Non-pigmented ciliary epithelial cell (primary cell): ENCODE measurements around the gene SMIM24.
"Not testable (repeated sequence)": the region's sequence is repeated elsewhere in the genome, so short reads cannot be mapped to it uniquely, and the experiment has no call there.

Experiments used
- DNase-seq: peaks from one replicate; pipeline ENCODE4 v3.0.0-alpha.2; 2010; ENCODE audit warnings: low read depth

SMIM24 gene

GRCh38 chr19:3455960-3456601 is 24.2 kb downstream of the SMIM24 start:
- no peak for DNase-seq

GRCh38 chr19:3455393-3455955 is 24.9 kb downstream of the SMIM24 start:
- DNase-seq, result no peak

- no peak for DNase-seq
Measured at GRCh38 chr19:3454656-3455392, 25.5 kb downstream of the SMIM24 start.

- DNase-seq, result no peak
Measured at GRCh38 chr19:3453840-3454239, 26.5 kb downstream of the SMIM24 start.

- DNase-seq, result not testable (repeated sequence)
Measured at GRCh38 chr19:3452942-3453214, 27.4 kb downstream of the SMIM24 start.

- no peak for DNase-seq
Measured at GRCh38 chr19:3452171-3452941, 28.0 kb downstream of the SMIM24 start.

- no peak for DNase-seq
Measured at GRCh38 chr19:3451451-3451866, 28.9 kb downstream of the SMIM24 start.

GRCh38 chr19:3450796-3451411 is 29.4 kb downstream of the SMIM24 start:
- peak; percentile 99 for DNase-seq

GRCh38 chr19:3448616-3449334 is 31.6 kb downstream of the SMIM24 start:
- no peak for DNase-seq

- not testable (repeated sequence) for DNase-seq
Measured at GRCh38 chr19:3446657-3447056, 33.7 kb downstream of the SMIM24 start.

- DNase-seq, result no peak
Measured at GRCh38 chr19:3444695-3445234, 35.6 kb downstream of the SMIM24 start.

- DNase-seq, result no peak
Measured at GRCh38 chr19:3443840-3444694, 36.3 kb downstream of the SMIM24 start.

- no peak for DNase-seq
Measured at GRCh38 chr19:3442487-3443071, 37.7 kb downstream of the SMIM24 start.

- DNase-seq, result no peak
Measured at GRCh38 chr19:3441986-3442329, 38.4 kb downstream of the SMIM24 start.

GRCh38 chr19:3441089-3441985 is 39.0 kb downstream of the SMIM24 start:
- no peak for DNase-seq

GRCh38 chr19:3440082-3440481 is 40.2 kb downstream of the SMIM24 start:
- no peak for DNase-seq

GRCh38 chr19:3434630-3435553 is 45.4 kb downstream of the SMIM24 start:
- peak; percentile 72 for DNase-seq
